Measurements from ENCODE around the gene OR5B2. TPM values are rescaled to one million over a fixed set of nuclear protein-coding genes. Genes with fewer than 3 reads are reported as not detected.
"Not testable (repeated sequence)": the region's sequence is repeated elsewhere in the genome, so short reads cannot be mapped to it uniquely, and the experiment has no call there.

Gene OR5B2
- total RNA-seq, 1 donor from 2014 or later = not detected

DNA sequence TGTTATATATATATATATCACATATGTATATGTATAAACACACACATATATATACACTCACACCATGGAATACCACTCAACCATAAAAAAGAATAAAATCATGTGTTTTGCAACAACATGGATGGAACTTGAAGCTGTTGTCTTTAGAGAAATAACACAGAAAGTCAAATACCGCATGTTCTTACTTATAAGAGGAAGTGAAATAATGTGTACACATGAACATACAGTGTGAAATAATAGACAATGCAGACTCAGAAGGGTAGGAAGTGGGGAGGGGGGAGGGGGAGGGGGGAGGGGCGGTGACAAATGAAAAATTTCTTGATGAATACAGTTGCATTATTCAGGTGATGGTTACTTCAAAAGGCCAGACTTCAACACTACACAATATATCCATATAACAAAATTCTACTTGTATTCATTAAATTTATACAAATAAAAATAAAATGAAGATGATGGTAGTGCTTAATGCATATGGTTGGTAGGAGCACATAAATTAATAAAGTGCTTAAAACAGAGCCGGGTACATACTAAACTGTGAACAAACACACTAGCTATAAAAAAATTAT, 5.8 kb upstream of the OR5B2 start:
- no peak overlapping the region for H3K4me3 ChIP-seq
- no peak overlapping the region for H2AFZ ChIP-seq (replicated peaks)
- no peak overlapping the region for H3K4me2 ChIP-seq
- Mint-ChIP-seq H3K4me3 (no peak overlapping the region), H3K9me3 (no peaks in the 10 kb centered on the region), H3K36me3 (no peaks in the 10 kb centered on the region), H3K27me3 (ENCODE audit: insufficient read depth, low read depth) (no peaks in the 10 kb centered on the region), H3K4me1 (no peaks in the 10 kb centered on the region), H3K27ac (no peak overlapping the region)
- no peaks in the 10 kb centered on the region for H4K20me1 ChIP-seq (ENCODE audit: low read depth)
- H3K4me1 ChIP-seq = no peaks in the 10 kb centered on the region
- H3F3A ChIP-seq (ENCODE audit: low read depth) = no peaks in the 10 kb centered on the region
- H3K27ac ChIP-seq = no peak overlapping the region
- no peaks in the 10 kb centered on the region for H3K27me3 ChIP-seq
- no peak for DNase-seq (ENCODE audit: low spot score)
- no peaks in the 10 kb centered on the region for H3K36me3 ChIP-seq
- H3K9me3 ChIP-seq (ENCODE audit: low read depth) = peaks cover 6% of the 10 kb centered on the region
- TF ChIP-seq CTCF (IDR thresholded peaks at IDR 0.05) = no peak
- no peak for TF ChIP-seq EZH2 (IDR thresholded peaks at IDR 0.05)
- no peak for TF ChIP-seq EZH2phosphoT487 (IDR thresholded peaks at IDR 0.05)
- no peaks in the 10 kb centered on the region for H3K79me2 ChIP-seq (ENCODE audit: low read depth)
- no peak overlapping the region for H3K9ac ChIP-seq

- H3K36me3 ChIP-seq = no peaks in the 10 kb centered on the region
- H3K79me2 ChIP-seq (ENCODE audit: low read depth) = no peaks in the 10 kb centered on the region
- TF ChIP-seq EZH2phosphoT487 (IDR thresholded peaks at IDR 0.05) (no peak), EZH2 (IDR thresholded peaks at IDR 0.05) (no peak), CTCF (IDR thresholded peaks at IDR 0.05) (no peak)
- peaks cover 6% of the 10 kb centered on the region for H3K9me3 ChIP-seq (ENCODE audit: low read depth)
- Mint-ChIP-seq H3K9me3 (no peaks in the 10 kb centered on the region), H3K4me1 (no peaks in the 10 kb centered on the region), H3K27me3 (ENCODE audit: insufficient read depth, low read depth) (no peaks in the 10 kb centered on the region), H3K36me3 (no peaks in the 10 kb centered on the region), H3K4me3 (no peak overlapping the region), H3K27ac (no peak overlapping the region)
- no peaks in the 10 kb centered on the region for H3K27me3 ChIP-seq
- no peak overlapping the region for H2AFZ ChIP-seq (replicated peaks)
- no peak overlapping the region for H3K9ac ChIP-seq
- no peaks in the 10 kb centered on the region for H3K4me1 ChIP-seq
- no peak overlapping the region for H3K4me3 ChIP-seq
- no peak overlapping the region for H3K4me2 ChIP-seq
- no peak for DNase-seq (ENCODE audit: low spot score)
- H3K27ac ChIP-seq = no peak overlapping the region
- no peaks in the 10 kb centered on the region for H3F3A ChIP-seq (ENCODE audit: low read depth)
- H4K20me1 ChIP-seq (ENCODE audit: low read depth) = no peaks in the 10 kb centered on the region
These were observed 1.4 kb upstream of the OR5B2 start for GRCh38 chr11:58429273-58429672.

DNA sequence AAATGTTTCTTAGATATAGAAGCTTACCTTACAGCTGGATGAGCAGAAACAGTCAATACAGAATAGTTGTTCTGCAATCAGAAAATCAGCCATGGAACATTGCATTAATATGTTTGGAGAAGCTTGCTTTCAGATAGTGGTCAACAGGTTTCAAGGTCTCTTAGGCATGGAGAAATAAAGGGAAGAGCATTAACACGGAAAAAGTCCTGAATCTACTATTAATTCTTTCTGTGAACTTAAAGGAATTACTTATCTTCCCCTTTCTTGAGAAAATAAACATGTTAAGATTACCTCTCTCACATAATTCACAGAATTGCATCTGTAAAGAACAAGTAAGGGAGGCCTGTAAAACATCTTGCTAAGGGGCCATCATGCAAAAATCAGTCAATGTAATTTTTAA, 21.1 kb downstream of the OR5B2 start, which contains the start of gene OR5B3:
OR5B3 (minus strand) TSS at position 101 of the 400 bp plus-strand sequence. CDS start 3,465 bp downstream, outside the sequence.
- Histone ChIP-seq H3K9me3 (ENCODE audit: low read depth) (peaks cover 2% of the 10 kb centered on the region), H4K20me1 (ENCODE audit: low read depth) (no peaks in the 10 kb centered on the region), H3K4me1 (no peaks in the 10 kb centered on the region), H3F3A (ENCODE audit: low read depth) (no peaks in the 10 kb centered on the region), H3K79me2 (ENCODE audit: low read depth) (no peaks in the 10 kb centered on the region), H3K27me3 (no peaks in the 10 kb centered on the region), H3K36me3 (no peaks in the 10 kb centered on the region), H3K27ac (no peak within 1 kb of the TSS), H2AFZ (replicated peaks) (no peak within 1 kb of the TSS), H3K9ac (no peak within 1 kb of the TSS), H3K4me2 (no peak within 1 kb of the TSS), H3K4me3 (no peak within 1 kb of the TSS)
- no peak for DNase-seq (ENCODE audit: low spot score)
- TF ChIP-seq EZH2 (IDR thresholded peaks at IDR 0.05) (no peak), CTCF (IDR thresholded peaks at IDR 0.05) (no peak), EZH2phosphoT487 (IDR thresholded peaks at IDR 0.05) (no peak)
- H3K27me3 Mint-ChIP-seq (ENCODE audit: insufficient read depth, low read depth) = peaks cover 7% of the 10 kb centered on the region
- no peaks in the 10 kb centered on the region for H3K4me1 Mint-ChIP-seq
- H3K4me3 Mint-ChIP-seq = no peak within 1 kb of the TSS
- H3K27ac Mint-ChIP-seq = no peak within 1 kb of the TSS
- H3K9me3 Mint-ChIP-seq = peaks cover 16% of the 10 kb centered on the region
- H3K36me3 Mint-ChIP-seq = no peaks in the 10 kb centered on the region

GRCh38 chr11:58399622-58400021, 28.3 kb downstream of the OR5B2 start:
- not testable (repeated sequence) for H3K36me3 Mint-ChIP-seq; H3K4me2 ChIP-seq; H3K27me3 ChIP-seq; H2AFZ ChIP-seq (replicated peaks); H3K4me1 Mint-ChIP-seq; H3K9ac ChIP-seq; H3K27ac ChIP-seq; H3K27ac Mint-ChIP-seq; DNase-seq (ENCODE audit: low spot score); H3F3A ChIP-seq (ENCODE audit: low read depth); H3K4me3 ChIP-seq; H4K20me1 ChIP-seq (ENCODE audit: low read depth); H3K36me3 ChIP-seq; H3K4me3 Mint-ChIP-seq; H3K4me1 ChIP-seq; H3K79me2 ChIP-seq (ENCODE audit: low read depth); H3K9me3 ChIP-seq (ENCODE audit: low read depth); H3K27me3 Mint-ChIP-seq (ENCODE audit: insufficient read depth, low read depth)
- H3K9me3 Mint-ChIP-seq = peaks cover 13% of the 10 kb centered on the region
